Muscle layer of colon (tissue), 2 donors: ENCODE measurements around the gene LYPD4.

Source experiments
- H3K27ac ChIP-seq: one replicate; pipeline ENCODE4 v1.7.0; 2013; ENCODE audit warnings: low read depth, mild to moderate bottlenecking, low read length, moderate library complexity
- H3K27me3 ChIP-seq, 2 donors: one replicate each; pipeline ENCODE4 v1.7.0; 2013; ENCODE audit warnings: low read length in 2 of 2, mild to moderate bottlenecking in 2 of 2; ENCODE audit not compliant: insufficient read depth in 2 of 2, control insufficient read depth in 1 of 2
- H3K36me3 ChIP-seq: one replicate; pipeline ENCODE4 v1.7.0; 2013; ENCODE audit warnings: mild to moderate bottlenecking, low read length; ENCODE audit not compliant: insufficient read depth
- H3K4me1 ChIP-seq: one replicate; pipeline ENCODE4 v1.7.0; 2013; ENCODE audit warnings: mild to moderate bottlenecking, low read length; ENCODE audit not compliant: insufficient read depth
- H3K4me3 ChIP-seq, 2 donors: one replicate each; pipeline ENCODE4 v1.7.0; 2013; ENCODE audit warnings: low read length in 2 of 2, low read depth in 1 of 2, mild to moderate bottlenecking in 1 of 2, moderate library complexity in 1 of 2
- H3K9ac ChIP-seq: one replicate; pipeline ENCODE4 v1.7.0; 2013; ENCODE audit warnings: low read length
- H3K9me3 ChIP-seq: one replicate; pipeline ENCODE4 v1.7.0; 2013; ENCODE audit warnings: mild to moderate bottlenecking, low read length
- donor health status: abdominal sarcoma.
- donor health status: Adenocarcinoma of cecum.

Gene LYPD4

DNA sequence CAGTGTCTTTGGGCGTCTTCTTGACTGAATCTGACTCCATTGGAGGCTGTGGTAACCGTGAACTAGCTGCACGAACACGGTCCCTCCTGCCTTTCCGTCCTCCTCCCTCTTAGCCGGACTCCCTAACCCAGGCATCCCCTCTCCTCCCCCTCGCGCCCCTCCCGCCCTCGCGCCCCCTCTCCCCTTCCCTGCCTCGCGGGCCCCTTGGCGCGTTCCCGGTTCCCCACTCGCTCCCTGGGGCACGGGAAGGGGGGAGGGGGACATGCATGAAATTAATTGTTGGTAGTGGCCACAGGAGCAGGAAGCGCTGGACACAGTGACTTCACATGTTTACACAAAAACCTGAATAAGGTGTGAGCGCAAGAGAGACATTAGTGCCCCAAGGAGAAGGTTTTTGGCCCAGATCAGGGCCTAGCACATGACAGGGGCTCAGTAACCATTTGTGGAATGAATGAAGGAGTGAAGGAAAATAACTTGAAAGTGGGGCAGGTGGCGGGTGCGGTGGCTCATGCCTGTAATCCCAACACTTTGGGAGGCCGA is 638 bp upstream of the LYPD4 start:
- Histone ChIP-seq H3K27ac (no peak overlapping the region), H3K36me3 (no peaks in the 10 kb centered on the region), H3K27me3 (no peaks in the 10 kb centered on the region), H3K9ac (no peak overlapping the region), H3K4me3 (no peak overlapping the region), H3K9me3 (no peaks in the 10 kb centered on the region), H3K4me1 (no peaks in the 10 kb centered on the region)

DNA sequence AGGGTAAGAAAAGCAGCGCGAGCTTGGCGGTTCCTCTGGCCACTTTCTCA is 343 bp upstream of the LYPD4 start, which contains the start of gene DMRTC2:
TSS of gene DMRTC2 (plus strand) at position 42 of the 50 bp plus-strand sequence. CDS start 2,387 bp downstream, outside the sequence.
- no peak within 1 kb of the TSS for H3K9ac ChIP-seq
- H3K36me3 ChIP-seq: no peaks in the 10 kb centered on the region
- H3K27ac ChIP-seq: no peak within 1 kb of the TSS
- no peaks in the 10 kb centered on the region for H3K9me3 ChIP-seq
- no peak within 1 kb of the TSS for H3K4me3 ChIP-seq
- no peaks in the 10 kb centered on the region for H3K27me3 ChIP-seq
- no peaks in the 10 kb centered on the region for H3K4me1 ChIP-seq

DNA sequence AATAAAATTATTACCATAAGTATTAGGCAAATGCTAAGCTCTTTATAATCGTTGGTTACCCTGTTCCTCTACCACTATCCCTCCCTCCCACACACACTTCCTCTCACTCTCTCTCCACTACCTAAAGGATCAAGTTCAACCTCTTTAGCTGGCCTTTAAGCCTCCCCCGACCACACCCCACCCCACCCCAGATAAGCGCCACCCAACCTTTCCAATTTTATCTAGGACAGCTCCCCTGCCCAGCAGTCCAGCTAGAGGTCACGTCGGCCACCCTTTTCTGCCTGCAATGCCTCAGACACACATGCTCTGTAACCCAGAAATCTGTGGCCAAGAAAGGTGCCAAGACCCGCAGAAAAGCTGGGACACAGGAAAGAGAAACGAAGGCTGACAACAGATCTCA is 1.1 kb downstream of the LYPD4 start:
- peaks cover 0 to under 1% of the 10 kb centered on the region in 2 donors for H3K27me3 ChIP-seq
- no peaks in the 10 kb centered on the region for H3K4me1 ChIP-seq
- H3K4me3 ChIP-seq: no peak overlapping the region
- H3K27ac ChIP-seq: no peak overlapping the region
- no peak overlapping the region for H3K9ac ChIP-seq
- no peaks in the 10 kb centered on the region for H3K36me3 ChIP-seq
- no peaks in the 10 kb centered on the region for H3K9me3 ChIP-seq

DNA sequence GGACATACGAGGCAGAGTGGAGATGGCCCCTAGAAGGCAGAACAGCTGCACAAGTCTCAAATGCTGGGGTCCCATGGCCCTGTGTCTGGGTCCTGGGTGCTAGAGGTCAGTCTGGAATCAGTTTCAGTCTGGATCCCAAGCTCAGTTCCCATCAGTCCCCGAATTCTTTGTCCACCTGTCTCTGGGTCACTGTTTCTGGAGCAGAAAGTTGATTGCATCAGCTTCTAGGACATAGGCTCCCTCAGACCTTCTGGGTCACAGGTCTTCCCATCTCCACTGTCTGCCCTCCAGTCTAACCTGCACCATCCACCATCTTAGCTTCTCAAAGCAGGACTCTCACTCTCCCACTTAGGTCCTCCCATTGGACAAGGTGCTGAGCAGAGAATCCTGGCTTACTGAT is 5.3 kb downstream of the LYPD4 start:
- Histone ChIP-seq H3K27ac (no peak overlapping the region), H3K9me3 (no peaks in the 10 kb centered on the region), H3K27me3 (peaks cover 4 to 10% of the 10 kb centered on the region in 2 donors)

DNA sequence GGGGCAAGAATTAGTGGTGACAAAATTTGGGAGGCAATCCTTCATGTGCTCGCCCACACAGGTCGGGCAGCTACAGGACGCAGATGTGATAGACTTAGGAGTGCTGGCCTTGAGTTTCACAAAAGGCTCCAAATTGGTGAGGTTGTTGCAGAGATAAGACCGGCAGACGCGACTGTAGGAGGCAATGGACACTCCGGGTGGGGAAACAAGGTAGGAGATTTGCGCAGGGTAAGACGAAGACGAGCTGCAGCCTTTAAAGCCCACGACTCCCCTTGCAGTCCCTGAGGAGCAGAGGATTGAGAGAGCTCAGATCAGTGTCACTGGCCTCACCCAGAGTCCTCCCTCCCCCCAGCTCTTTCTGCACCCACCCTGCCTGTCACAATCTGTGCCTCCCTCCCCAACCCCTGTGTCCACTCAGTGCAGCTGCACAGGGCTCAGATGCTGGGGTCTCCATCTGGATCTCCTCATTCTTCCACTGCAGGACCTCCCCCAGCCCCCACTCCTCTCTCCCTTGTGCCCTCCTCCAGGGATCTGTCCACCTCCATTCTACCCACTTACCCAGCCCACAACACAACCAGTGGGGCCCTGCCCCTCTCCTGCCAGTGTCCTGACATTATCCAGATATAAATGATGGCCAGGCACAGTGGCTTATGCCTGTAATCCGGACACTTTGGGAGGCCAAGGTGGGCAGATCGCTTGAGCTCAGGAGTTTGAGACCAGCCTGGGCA is 6.3 kb downstream of the LYPD4 start:
- H3K4me3 ChIP-seq: no peak overlapping the region
- H3K9me3 ChIP-seq: no peaks in the 10 kb centered on the region
- H3K4me1 ChIP-seq: no peaks in the 10 kb centered on the region
- no peak overlapping the region for H3K9ac ChIP-seq
- H3K36me3 ChIP-seq: no peaks in the 10 kb centered on the region
- H3K27ac ChIP-seq: no peak overlapping the region
- peaks cover 4 to 10% of the 10 kb centered on the region in 2 donors for H3K27me3 ChIP-seq

More for the DNA sequence above, 5.3 kb downstream of the LYPD4 start:
- H3K9ac ChIP-seq: no peak overlapping the region
- no peaks in the 10 kb centered on the region for H3K4me1 ChIP-seq
- no peak overlapping the region for H3K4me3 ChIP-seq
- no peaks in the 10 kb centered on the region for H3K36me3 ChIP-seq

DNA sequence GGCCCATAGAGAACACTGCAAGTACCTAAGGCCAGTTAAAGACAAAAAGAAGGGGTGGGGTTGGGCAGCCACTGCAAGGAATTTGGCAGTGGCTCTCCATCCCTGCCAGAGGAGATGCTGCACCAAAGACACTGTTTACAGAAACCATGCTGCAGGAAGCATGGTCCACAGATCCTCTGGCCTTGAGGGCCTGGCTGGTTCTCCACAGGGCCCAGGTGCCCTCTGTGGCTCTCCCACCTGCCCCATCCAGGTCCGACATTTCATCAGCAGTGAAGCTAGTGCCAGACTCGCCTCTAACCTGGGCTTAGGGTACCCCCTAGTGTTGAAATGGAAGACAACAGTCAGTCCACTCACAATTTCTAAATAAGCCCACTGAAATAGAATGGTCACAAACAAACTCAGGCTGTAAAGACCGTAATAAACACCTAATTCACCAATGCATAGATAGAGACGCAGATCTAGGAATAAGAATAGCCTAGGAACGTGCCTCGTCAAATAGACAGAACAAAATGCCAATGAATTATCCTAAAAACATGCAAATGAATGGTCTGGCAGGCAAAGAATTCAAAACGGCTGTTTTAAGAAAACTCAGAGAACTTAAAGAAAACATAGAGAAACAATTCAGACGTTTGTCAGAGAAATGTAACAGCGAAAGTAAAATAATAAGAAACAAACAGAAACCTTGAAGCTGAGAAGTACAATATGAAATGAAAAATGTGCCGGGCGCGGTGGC is 23.3 kb downstream of the LYPD4 start:
- Histone ChIP-seq H3K4me3 (no peak overlapping the region), H3K36me3 (no peaks in the 10 kb centered on the region), H3K4me1 (no peaks in the 10 kb centered on the region), H3K9me3 (no peaks in the 10 kb centered on the region), H3K9ac (no peak overlapping the region), H3K27ac (no peak overlapping the region), H3K27me3 (no peaks in the 10 kb centered on the region)

DNA sequence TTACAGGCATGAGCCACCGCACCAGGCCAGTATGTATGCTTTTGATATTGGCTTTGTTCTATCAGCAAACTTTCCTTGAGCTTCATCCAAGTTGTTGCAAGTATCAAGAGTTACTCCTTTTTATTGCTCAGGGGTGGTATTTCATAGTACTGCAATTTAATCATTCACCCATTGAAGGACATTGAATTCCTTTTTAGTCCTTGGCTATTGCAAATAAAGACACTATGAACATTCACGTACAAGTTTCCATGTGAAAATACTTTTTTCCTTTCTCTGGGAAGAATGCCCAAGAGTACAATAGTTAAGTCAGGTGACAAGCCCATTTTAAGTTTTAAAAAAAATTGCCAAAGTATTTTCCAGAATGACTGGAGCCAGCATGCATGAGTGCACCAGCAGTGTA is 27.7 kb downstream of the LYPD4 start:
- Histone ChIP-seq H3K4me1 (no peaks in the 10 kb centered on the region), H3K4me3 (no peak overlapping the region), H3K36me3 (no peaks in the 10 kb centered on the region), H3K9me3 (no peaks in the 10 kb centered on the region), H3K27ac (no peak overlapping the region), H3K27me3 (no peaks in the 10 kb centered on the region), H3K9ac (no peak overlapping the region)

DNA sequence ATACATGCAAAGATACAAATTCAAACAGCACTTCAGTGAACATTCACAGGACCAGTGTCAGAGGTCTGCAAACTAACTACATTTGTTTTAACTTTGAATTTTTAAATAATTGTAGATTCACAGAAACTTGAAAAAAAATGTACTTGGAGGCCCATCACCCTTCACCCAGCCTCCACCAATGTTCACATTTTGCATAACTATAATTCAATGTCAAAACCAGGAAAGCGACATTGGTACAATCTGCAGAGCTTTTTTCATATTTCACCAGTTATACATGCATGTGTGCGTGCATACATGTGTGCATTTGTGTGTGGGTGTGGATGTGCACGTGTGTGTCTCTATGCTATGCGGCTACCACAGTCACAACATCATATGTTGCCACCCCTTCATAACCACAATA is 29.2 kb downstream of the LYPD4 start:
- H3K4me3 ChIP-seq: no peak overlapping the region
- no peaks in the 10 kb centered on the region for H3K4me1 ChIP-seq
- H3K27me3 ChIP-seq: peaks cover 0 to 3% of the 10 kb centered on the region in 2 donors
- no peaks in the 10 kb centered on the region for H3K36me3 ChIP-seq
- H3K9ac ChIP-seq: no peak overlapping the region
- no peak overlapping the region for H3K27ac ChIP-seq
- no peaks in the 10 kb centered on the region for H3K9me3 ChIP-seq

DNA sequence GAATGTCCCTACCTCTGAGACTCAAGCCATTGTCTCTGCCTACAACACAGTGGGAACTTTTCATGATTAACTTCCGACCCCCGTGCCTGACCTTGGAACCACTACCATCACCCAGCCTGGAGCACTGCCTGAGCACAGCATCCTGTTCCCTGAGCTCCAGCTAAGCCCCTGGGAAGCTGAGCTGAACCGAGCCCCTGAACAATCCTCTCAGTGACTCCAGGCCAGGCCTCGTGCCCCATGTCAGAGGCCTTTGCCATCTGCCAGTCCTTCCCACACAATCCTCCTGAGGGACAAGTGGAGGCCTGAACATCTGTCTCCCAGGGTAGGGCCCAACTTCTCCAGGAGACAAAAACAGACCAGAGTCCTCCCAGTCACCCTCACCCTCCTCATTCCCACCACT is 30.6 kb downstream of the LYPD4 start:
- H3K9me3 ChIP-seq: no peaks in the 10 kb centered on the region
- no peak overlapping the region for H3K4me3 ChIP-seq
- H3K9ac ChIP-seq: no peak overlapping the region
- no peak overlapping the region for H3K27ac ChIP-seq
- H3K4me1 ChIP-seq: no peaks in the 10 kb centered on the region
- no peaks in the 10 kb centered on the region for H3K36me3 ChIP-seq
- peaks cover 0 to 4% of the 10 kb centered on the region in 2 donors for H3K27me3 ChIP-seq

DNA sequence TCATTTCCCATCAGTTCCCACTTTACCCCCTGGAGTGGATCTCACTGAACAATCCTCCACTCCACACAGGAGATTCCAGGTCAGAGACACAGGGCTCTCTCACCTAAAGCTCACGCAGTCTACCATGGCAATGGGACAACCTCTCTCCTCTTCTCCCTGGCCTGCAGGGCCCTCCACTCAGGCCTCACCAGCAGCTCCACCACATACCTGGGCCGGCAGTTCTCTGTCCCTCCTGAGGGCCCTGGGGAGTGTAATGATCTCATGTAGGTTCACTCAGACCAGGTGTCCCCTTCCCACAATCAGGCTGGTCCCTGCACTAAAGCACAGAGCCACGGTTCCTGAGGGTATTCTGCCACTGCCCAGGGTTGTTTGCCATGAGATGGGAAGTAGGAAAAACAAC is 32.5 kb downstream of the LYPD4 start:
- H3K36me3 ChIP-seq: no peaks in the 10 kb centered on the region
- H3K4me3 ChIP-seq: no peak overlapping the region
- H3K4me1 ChIP-seq: no peaks in the 10 kb centered on the region
- H3K27ac ChIP-seq: no peak overlapping the region
- H3K9ac ChIP-seq: no peak overlapping the region
- H3K9me3 ChIP-seq: no peaks in the 10 kb centered on the region
- peaks cover 0 to 4% of the 10 kb centered on the region in 2 donors for H3K27me3 ChIP-seq

DNA sequence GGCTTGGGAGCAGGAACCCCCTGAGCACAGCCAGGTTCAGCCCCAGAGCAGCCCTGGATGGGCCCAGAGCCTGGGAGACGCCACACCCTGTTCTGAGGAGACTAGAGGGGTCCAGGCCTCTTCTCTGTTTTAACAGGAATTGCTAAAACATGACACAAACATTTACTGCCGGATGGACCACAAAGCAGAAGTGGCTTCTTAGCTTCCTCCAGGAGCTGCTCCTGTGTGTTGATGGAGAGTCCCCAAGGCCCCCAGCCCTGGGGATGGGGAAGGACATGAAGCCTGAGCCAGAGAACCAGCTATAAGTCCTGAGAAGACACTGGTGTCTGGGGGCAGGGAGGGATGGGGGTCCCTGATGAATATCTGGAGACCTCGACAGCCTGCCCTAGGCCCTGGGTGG is 33.4 kb downstream of the LYPD4 start:
- H3K4me3 ChIP-seq: no peak overlapping the region
- no peak overlapping the region for H3K9ac ChIP-seq
- H3K9me3 ChIP-seq: no peaks in the 10 kb centered on the region
- H3K27me3 ChIP-seq: peaks cover 0 to 4% of the 10 kb centered on the region in 2 donors
- H3K36me3 ChIP-seq: no peaks in the 10 kb centered on the region
- H3K27ac ChIP-seq: no peak overlapping the region
- no peaks in the 10 kb centered on the region for H3K4me1 ChIP-seq

DNA sequence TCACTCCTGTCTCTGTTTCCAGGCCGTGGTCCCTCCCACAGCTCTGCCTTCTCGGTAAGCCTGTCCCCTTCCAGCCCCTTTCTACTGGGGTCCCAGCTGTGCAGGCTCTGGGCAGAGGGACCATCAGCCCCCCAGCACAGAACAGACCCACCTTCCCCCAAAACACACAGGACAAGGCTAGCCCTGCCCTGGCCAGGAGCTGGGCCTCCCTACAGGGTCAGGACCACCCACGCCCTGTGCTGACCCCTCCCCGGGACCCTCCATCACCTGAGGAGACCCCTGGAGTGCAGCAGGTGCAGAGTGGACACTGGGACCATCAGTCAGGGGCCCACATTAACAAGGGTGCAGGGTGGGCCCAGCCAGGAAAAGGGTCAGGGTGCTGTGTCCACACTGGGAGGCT is 34.2 kb downstream of the LYPD4 start:
- H3K4me1 ChIP-seq: no peaks in the 10 kb centered on the region
- no peak overlapping the region for H3K9ac ChIP-seq
- H3K36me3 ChIP-seq: no peaks in the 10 kb centered on the region
- H3K9me3 ChIP-seq: no peaks in the 10 kb centered on the region
- no peak overlapping the region for H3K27ac ChIP-seq
- H3K4me3 ChIP-seq: no peak overlapping the region
- peaks cover 0 to 4% of the 10 kb centered on the region in 2 donors for H3K27me3 ChIP-seq
